HepG2 (cell line): ENCODE data around the gene MFSD2B. TPM values are rescaled to one million over a fixed set of nuclear protein-coding genes. Genes with fewer than 3 reads are reported as not detected.

ENCODE experiments used
- ARNT2 ChIP-seq: sonication (generic); formaldehyde crosslinking; IDR thresholded peaks from 2 replicates; pipeline ENCODE4 v1.8.0; 2022; ENCODE audit warnings: mild to moderate bottlenecking, low read depth, missing genetic modification reagents, moderate library complexity
- CCAR2 ChIP-seq: fragments of 200-400 bp; formaldehyde crosslinking; optimal IDR thresholded peaks from 2 replicates; pipeline ENCODE3; 2018; ENCODE audit warnings: low read depth, mild to moderate bottlenecking, low read length, moderate library complexity
- ETV6 ChIP-seq: sonication (generic); formaldehyde crosslinking; conservative IDR thresholded peaks from 2 replicates; pipeline ENCODE4 v1.4.0; 2020; ENCODE audit warnings: missing genetic modification reagents
- FLYWCH1 ChIP-seq: sonication (generic); formaldehyde crosslinking; IDR thresholded peaks from 2 replicates; pipeline ENCODE4 v1.8.1; 2023; ENCODE audit warnings: mild to moderate bottlenecking, missing genetic modification reagents
- GATA4 ChIP-seq: sonication (generic); IDR thresholded peaks from 2 replicates; pipeline ENCODE4 v1.6.1; 2016; ENCODE audit warnings: antibody characterized with exemption, low read depth, borderline replicate concordance
- GATAD1 ChIP-seq: IDR thresholded peaks from 2 replicates; pipeline ENCODE4 v1.6.1; 2016; ENCODE audit warnings: missing genetic modification reagents, missing compliant biosample characterization
- JUN ChIP-seq: sonication (generic); formaldehyde crosslinking; IDR thresholded peaks from 2 replicates; pipeline ENCODE4 v1.4.0; 2020; ENCODE audit warnings: mild to moderate bottlenecking, missing genetic modification reagents
- MED13 ChIP-seq: sonication (generic); formaldehyde crosslinking; IDR thresholded peaks from 2 replicates; pipeline ENCODE4 v1.5.0; 2020; ENCODE audit warnings: missing genetic modification reagents
- MTF2 ChIP-seq: sonication (generic); formaldehyde crosslinking; IDR thresholded peaks from 2 replicates; pipeline ENCODE4 v1.5.0; 2020; ENCODE audit warnings: missing genetic modification reagents, borderline replicate concordance
- NFE2L1 ChIP-seq: sonication (generic); formaldehyde crosslinking; IDR thresholded peaks from 2 replicates; pipeline ENCODE4 v1.4.0; 2020; ENCODE audit warnings: missing genetic modification reagents, mild to moderate bottlenecking, borderline replicate concordance
- PCBP1 ChIP-seq: fragments of 200-400 bp; formaldehyde crosslinking; IDR thresholded peaks from 2 replicates; pipeline ENCODE4 v1.6.1; 2017; ENCODE audit warnings: mild to moderate bottlenecking, low read depth, low read length, borderline replicate concordance
- POGK ChIP-seq: sonication (generic); formaldehyde crosslinking; conservative IDR thresholded peaks from 2 replicates; pipeline ENCODE4 v1.8.0; 2022; ENCODE audit warnings: mild to moderate bottlenecking, moderate library complexity, missing genetic modification reagents
- SETDB1 ChIP-seq: sonication (generic); formaldehyde crosslinking; IDR thresholded peaks from 2 replicates; pipeline ENCODE4 v1.5.1; 2020; ENCODE audit warnings: missing genetic modification reagents, mild to moderate bottlenecking, borderline replicate concordance
- SUZ12 ChIP-seq: fragments of 150-350 bp; IDR thresholded peaks from 2 replicates; pipeline ENCODE4 v1.6.1; 2014; ENCODE audit warnings: low read depth, low read length
- THYN1 ChIP-seq: sonication (generic); formaldehyde crosslinking; IDR thresholded peaks from 2 replicates; pipeline ENCODE4 v1.8.1; 2023; ENCODE audit warnings: low read depth, mild to moderate bottlenecking, moderate library complexity, missing genetic modification reagents, borderline replicate concordance
- ZBTB43 ChIP-seq: sonication (generic); formaldehyde crosslinking; conservative IDR thresholded peaks from 2 replicates; pipeline ENCODE4 v1.4.0; 2020; ENCODE audit warnings: missing genetic modification reagents
- ZMYM2 ChIP-seq: sonication (generic); formaldehyde crosslinking; IDR thresholded peaks from 2 replicates; pipeline ENCODE4 v1.8.0; 2022; ENCODE audit warnings: mild to moderate bottlenecking, missing genetic modification reagents
- ZNF317 ChIP-seq: sonication (generic); formaldehyde crosslinking; IDR thresholded peaks from 2 replicates; pipeline ENCODE4 v1.5.0; 2020; ENCODE audit warnings: mild to moderate bottlenecking, missing genetic modification reagents
- ZNF34 ChIP-seq: sonication (generic); formaldehyde crosslinking; IDR thresholded peaks from 2 replicates; pipeline ENCODE4 v1.4.0; 2020; ENCODE audit warnings: mild to moderate bottlenecking, missing genetic modification reagents, borderline replicate concordance
- ZNF629 ChIP-seq: sonication (generic); formaldehyde crosslinking; conservative IDR thresholded peaks from 2 replicates; pipeline ENCODE4 v1.5.0; 2020; ENCODE audit warnings: missing genetic modification reagents
- polyA plus RNA-seq, 8 experiments: library from polyadenylated mRNA; depleted of rRNA in 3 of 8; stranded (reverse) in 7 of 8; unstranded in 1 of 8; fragments of >200 nt; fragmentation: Illumina TruSeq in 4 of 8; extraction: Trizol in 4 of 8; gene quantifications; 2 replicates each; pipeline versions ENCODE4 v1.2.1 to v1.2.3, GENCODE V29; 2011 to 2016; ENCODE audit warnings: low read depth in 4 of 8, missing spikeins in 1 of 8, mixed read lengths in 1 of 8; ENCODE audit not compliant: insufficient read depth in 1 of 8
- total RNA-seq, 5 experiments: library from RNA; depleted of rRNA; stranded (reverse); fragments of >200 nt; fragmentation: Illumina TruSeq; extraction: Trizol; gene quantifications; 2 replicates each; pipeline ENCODE4 v1.2.3, GENCODE V29; 2016; ENCODE audit warnings: low read depth in 1 of 5
- TF ChIP-seq, protein P1 (sequence below): sonication (generic); formaldehyde crosslinking; IDR thresholded peaks from 2 replicates; pipeline ENCODE4 v1.5.1; 2020; ENCODE audit warnings: missing genetic modification reagents, mild to moderate bottlenecking, borderline replicate concordance
- TF ChIP-seq, protein P2 (sequence below): IDR thresholded peaks from 2 replicates; pipeline ENCODE4 v1.6.1; 2012; ENCODE audit warnings: low read depth, low read length, improper control_type of control experiment

MFSD2B gene
- total and polyA plus RNA-seq, 2 of the 13 experiments (the other 11 are each of a cell fraction or from before 2014, with no cell fraction given) = 0.21 to 0.93 TPM

DNA sequence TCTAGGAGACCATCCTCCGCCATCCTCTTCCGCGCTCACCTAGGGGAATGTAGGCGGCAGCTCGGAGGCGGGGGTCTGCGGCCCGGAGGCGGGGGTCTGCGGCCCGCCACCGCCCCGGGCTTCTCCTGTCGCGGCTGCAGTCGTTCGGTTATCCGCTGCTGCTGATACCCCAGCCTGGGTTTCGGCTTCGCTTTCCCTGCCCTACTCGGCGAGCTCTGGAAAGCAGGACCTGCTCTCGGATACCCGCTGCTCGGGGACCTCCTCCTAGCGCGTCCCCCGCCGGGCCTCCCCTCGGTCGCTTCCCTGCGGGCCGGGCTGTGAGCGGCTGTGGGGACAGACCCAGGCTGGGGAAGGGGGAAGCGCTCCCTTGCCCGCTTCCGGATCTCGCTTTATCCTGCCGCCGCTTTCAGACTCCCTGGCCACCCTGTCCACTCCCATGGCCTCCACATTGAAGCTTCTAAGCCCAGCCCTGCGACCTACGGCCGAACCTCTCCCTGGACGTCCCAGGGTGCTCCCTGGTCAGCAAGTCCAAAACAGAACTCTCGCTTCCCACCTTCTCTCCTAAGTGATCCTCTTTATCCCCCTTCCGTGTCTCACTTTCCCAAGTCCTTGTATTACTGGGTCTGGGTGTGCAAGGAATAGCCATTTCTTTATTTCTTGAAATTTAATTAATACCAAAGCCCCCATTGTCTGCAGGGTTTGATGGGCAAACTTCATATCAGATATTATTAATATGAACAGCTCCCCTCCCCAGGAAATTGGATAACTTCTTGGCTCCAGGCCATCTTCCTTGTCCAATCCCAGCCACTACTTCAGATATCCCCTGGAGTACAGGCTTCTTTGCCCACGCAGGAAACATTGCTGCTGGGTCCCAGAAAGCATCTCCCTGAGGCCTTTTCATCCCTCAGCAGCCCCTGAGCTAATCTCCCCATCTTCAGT is 40.4 kb downstream of the MFSD2B start (continued):
- TF ChIP-seq, protein P1, sequence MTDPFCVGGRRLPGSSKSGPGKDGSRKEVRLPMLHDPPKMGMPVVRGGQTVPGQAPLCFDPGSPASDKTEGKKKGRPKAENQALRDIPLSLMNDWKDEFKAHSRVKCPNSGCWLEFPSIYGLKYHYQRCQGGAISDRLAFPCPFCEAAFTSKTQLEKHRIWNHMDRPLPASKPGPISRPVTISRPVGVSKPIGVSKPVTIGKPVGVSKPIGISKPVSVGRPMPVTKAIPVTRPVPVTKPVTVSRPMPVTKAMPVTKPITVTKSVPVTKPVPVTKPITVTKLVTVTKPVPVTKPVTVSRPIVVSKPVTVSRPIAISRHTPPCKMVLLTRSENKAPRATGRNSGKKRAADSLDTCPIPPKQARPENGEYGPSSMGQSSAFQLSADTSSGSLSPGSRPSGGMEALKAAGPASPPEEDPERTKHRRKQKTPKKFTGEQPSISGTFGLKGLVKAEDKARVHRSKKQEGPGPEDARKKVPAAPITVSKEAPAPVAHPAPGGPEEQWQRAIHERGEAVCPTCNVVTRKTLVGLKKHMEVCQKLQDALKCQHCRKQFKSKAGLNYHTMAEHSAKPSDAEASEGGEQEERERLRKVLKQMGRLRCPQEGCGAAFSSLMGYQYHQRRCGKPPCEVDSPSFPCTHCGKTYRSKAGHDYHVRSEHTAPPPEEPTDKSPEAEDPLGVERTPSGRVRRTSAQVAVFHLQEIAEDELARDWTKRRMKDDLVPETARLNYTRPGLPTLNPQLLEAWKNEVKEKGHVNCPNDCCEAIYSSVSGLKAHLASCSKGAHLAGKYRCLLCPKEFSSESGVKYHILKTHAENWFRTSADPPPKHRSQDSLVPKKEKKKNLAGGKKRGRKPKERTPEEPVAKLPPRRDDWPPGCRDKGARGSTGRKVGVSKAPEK (CRISPR knock-in tag) = no peak
- no peak for TF ChIP-seq ZNF629 (CRISPR knock-in tag)
- TF ChIP-seq FLYWCH1 = no peak
- TF ChIP-seq GATA4 = no peak
- TF ChIP-seq ZBTB43 (CRISPR knock-in tag) = no peak
- TF ChIP-seq MTF2 (CRISPR knock-in tag) = peak; percentile 38; the same call in 1 of the 2 replicates
- no peak for TF ChIP-seq CCAR2
- peak; percentile 19; the same call in 1 of the 2 replicates for TF ChIP-seq ZNF317
- no peak for TF ChIP-seq ZMYM2 (CRISPR knock-in tag)
- TF ChIP-seq ETV6 (CRISPR knock-in tag) = no peak
- no peak for TF ChIP-seq NFE2L1
- TF ChIP-seq PCBP1 = no peak
- no peak for TF ChIP-seq ZNF34 (CRISPR knock-in tag)
- no peak for TF ChIP-seq JUN (CRISPR knock-in tag)
- TF ChIP-seq MED13 (CRISPR knock-in tag) = no peak
- 0 out of 2 replicates have a peak, but pooled peaks have one; percentile 30 for TF ChIP-seq GATAD1 (CRISPR knock-in tag)
- TF ChIP-seq SUZ12 = no peak
- no peak for TF ChIP-seq SETDB1 (CRISPR knock-in tag)
- no peak for TF ChIP-seq POGK (CRISPR knock-in tag)
- TF ChIP-seq THYN1 = no peak
- TF ChIP-seq, protein P2, sequence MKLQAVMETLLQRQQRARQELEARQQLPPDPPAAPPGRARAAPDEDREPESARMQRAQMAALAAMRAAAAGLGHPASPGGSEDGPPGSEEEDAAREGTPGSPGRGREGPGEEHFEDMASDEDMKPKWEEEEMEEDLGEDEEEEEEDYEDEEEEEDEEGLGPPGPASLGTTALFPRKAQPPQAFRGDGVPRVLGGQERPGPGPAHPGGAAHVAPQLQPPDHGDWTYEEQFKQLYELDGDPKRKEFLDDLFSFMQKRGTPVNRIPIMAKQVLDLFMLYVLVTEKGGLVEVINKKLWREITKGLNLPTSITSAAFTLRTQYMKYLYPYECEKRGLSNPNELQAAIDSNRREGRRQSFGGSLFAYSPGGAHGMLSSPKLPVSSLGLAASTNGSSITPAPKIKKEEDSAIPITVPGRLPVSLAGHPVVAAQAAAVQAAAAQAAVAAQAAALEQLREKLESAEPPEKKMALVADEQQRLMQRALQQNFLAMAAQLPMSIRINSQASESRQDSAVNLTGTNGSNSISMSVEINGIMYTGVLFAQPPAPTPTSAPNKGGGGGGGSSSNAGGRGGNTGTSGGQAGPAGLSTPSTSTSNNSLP = no peak
- TF ChIP-seq ARNT2 = no peak
